ENCODE results near the gene STRIT1.

Gene STRIT1

GRCh38 chr3:155293516-155293915, at the start of gene STRIT1:
TSS of gene STRIT1 (minus strand) at chr3:155293683.
- DNase-seq = no peak

- DNase-seq = no peak
Observed at GRCh38 chr3:155342344-155342743, 48.9 kb upstream of the STRIT1 start.

GRCh38 chr3:155339052-155339451, 45.6 kb upstream of the STRIT1 start:
- DNase-seq = no peak

- no peak for DNase-seq
Observed at GRCh38 chr3:155335724-155336354, 42.4 kb upstream of the STRIT1 start.

- no peak for DNase-seq
Observed at GRCh38 chr3:155334914-155335723, 41.6 kb upstream of the STRIT1 start.

DNA sequence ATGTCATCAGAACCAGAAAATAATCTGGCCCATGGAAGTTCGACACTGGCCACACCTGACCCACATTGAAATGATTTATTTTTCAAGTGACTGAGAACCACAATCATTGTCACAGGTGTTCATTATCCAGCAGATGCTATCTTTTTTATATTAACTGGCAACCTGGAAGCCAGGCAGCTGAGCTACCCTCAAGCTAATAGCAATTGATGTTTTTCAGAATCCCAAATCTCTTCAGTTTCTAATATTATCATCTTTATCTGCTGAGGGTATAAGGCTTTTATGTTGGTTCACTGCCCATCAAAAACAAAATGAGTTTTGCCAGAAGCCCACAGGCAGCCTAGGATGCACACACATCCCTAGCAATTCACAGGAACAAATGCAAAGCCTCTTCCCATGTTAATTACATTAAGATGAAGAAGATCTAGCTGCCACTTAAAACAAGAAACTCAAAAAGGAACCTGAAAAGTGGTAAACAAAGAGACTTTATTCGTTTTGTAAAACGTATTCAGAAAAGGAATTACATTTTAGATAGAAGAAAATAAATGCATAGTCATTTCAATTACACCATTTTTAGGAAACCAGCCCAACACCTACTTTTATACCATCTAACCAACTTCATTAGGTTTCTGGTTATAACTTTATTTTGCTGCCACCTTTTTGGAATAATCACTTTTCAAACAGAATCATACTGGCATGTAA, 40.9 kb upstream of the STRIT1 start:
- DNase-seq = no peak

GRCh38 chr3:155332716-155333115, 39.2 kb upstream of the STRIT1 start:
- DNase-seq = no peak

DNA sequence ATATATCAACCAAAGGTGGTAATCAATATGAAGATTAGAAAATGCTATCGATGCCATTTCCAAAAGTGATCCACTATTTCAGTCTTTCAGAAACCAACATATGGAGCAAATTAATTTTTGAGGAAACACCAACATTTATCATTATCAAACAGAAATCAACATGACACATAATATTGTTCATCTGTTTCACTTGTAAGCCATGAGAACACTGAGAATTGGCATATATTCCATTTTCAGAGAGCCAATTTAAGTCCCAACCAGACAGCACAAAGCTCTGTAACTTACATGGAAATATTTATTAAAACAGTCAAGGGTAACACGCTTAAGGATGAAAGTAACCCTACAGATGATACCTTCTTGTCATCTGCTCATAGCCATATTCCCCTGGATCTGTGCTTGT, 37.6 kb upstream of the STRIT1 start:
- no peak for DNase-seq

DNA sequence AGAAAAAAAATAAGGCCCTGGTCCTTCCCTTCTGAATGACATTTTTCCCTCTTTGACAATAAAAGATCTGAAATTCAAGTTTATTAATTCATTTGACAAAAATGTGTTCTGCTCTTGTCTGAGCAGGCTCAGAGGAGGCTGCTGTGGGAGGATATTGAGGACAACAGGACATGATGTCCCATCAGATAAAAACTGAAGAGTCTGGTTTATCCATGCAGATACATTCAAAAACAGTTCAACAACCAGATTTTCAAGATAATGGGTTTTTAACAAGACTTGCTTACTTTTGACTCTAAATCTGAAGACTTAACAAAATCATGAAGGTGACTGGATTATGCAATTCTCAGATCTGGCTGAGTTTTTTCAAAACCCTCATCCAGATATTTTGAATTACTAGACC, 36.9 kb upstream of the STRIT1 start:
- no peak for DNase-seq

DNA sequence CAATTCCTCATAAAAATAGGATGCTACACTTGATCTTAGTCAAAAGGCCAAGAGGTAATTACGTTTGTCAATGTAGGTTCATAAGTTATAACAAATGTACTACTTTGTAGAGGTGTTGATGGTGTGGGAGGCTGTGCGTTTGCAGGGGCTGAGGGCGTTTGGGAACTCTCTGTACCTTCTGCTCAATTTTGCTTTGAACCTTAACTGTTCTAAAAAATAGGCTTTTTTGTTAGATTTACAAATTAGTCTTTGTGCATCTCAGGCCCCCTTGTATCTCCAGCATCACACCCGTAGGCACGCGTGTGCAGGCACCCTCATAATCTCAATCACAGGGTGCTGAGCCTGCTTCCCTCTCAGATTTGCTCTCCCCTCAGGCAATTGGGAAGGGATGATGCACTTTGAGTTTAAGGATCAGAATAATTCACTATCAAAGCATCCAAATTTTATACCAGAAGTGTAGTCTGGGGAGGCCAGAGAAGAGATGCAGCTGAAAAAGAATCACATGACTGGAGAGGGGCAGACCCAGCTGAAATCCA, 36.1 kb upstream of the STRIT1 start:
- no peak for DNase-seq

GRCh38 chr3:155327871-155328270, 34.4 kb upstream of the STRIT1 start:
- no peak for DNase-seq

DNA sequence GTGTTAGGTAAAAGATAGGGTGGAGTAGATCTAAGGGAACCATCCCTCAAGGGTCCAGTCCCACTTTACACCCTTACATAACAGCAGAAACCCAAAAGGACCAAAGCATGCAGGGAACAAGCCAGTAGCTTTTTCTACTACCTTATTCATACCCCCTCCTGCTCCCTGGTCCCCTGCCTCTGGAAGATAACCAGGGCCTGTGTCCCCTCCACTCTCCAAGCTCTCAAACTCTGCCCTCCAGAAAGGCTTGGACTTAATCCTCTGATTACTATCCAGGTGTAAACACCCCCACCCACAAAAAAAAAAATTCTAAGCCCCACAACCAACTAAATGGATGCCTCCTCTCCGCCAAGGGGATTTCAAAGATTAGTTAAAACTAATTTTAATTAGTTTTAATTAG, 33.9 kb upstream of the STRIT1 start:
- DNase-seq = no peak

DNA sequence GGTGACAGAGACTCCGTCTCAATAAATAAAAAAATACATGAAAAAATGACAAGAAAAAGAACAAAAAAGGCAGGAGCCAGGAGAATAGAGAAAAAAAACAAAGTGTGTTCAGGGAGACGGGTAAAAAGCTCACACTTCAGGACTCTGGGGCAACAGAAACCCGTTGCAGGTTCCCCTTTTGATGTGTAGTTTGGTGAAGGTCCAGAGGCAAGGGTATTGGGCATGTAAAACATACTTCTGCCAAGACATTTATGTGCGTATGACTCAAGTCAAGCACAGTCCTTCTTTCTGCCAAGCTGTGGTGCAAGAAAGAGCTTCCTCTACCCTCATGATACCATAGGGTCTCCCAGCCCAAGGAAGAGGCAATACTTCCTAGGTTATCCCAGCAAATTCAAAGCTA, 33.4 kb upstream of the STRIT1 start:
- DNase-seq = no peak

GRCh38 chr3:155326244-155326643, 32.8 kb upstream of the STRIT1 start:
- DNase-seq = no peak

- DNase-seq = no peak
Observed at GRCh38 chr3:155325263-155325835, 31.9 kb upstream of the STRIT1 start.

- no peak for DNase-seq
Observed at GRCh38 chr3:155323063-155323666, 29.7 kb upstream of the STRIT1 start.

DNA sequence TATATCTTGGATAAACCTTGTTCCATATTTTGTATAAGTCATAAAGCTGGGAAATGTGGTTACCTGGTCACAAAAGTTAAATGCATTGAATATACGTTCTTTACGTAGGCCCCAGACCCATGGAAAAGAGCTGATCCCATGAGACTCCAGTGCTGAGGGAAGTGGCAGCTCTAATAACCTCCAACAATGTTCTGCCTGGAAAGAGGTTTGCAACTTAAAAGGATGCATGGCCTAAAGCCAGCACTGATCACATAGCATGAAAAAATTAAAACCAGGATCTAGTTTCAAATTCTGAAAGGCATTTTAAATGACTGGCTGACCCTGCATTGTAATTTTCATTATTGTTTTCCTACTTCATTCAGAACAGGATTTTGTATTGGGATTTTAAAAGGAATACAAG, 27.9 kb upstream of the STRIT1 start:
- no peak for DNase-seq

- no peak for DNase-seq
Observed at GRCh38 chr3:155320934-155321333, 27.5 kb upstream of the STRIT1 start.

DNA sequence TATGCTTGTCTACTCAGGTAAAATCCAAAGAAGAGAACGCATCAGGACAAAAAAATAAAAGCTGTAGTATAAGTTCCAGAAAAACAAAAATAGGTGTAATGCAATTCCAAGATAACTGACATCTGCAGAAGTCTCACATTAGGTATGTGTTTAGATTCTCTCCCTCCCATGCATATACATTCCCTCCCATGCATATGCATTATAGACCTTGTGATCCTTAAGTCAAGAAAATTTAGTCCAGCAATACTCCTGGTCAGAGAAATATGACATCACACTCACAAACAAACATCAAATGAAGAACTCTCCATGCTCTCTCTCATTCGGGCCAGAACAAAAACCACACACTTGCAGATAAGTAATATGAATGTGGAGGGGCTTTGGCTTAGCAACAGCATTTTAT, 25.3 kb upstream of the STRIT1 start:
- DNase-seq = no peak

- no peak for DNase-seq
Observed at GRCh38 chr3:155317211-155317610, 23.7 kb upstream of the STRIT1 start.

DNA sequence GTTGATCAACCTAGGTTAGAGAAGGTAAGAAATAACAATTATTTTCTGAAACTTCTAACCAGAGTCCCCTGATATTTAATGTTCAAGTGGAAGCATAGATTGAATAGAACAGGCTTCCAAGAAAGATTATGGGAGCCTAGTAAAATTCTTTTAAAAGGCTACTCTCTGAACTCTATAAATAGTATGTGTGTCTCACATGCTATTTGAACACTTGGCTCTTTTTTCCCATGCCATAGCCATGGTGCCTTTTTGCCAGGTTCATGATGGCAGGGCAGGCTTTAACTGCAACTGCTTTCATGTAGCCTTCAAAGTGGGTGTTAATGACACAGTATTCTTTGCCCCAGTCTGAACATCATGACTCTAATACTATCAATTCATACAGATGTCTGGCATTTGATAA, 22.9 kb upstream of the STRIT1 start:
- no peak for DNase-seq

GRCh38 chr3:155313916-155314315, 20.4 kb upstream of the STRIT1 start:
- no peak for DNase-seq

DNA sequence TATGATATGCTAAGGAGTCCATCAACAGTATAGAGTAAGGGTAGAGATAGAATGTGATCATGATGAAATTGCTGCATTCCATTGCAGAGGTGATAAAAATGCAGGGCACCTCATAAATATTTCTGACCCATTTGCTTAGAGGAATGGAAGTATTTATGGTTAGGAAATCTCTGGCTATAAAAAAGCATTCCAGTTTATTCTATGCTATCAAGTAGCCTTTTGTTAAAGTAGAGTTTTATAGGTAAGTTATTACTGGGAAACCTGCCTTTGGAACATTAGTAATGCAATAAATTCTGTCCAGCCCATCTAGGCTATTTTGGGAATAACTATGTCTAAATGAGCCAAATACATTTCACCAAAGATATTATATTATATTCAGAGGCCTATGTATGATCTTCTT, 19.8 kb upstream of the STRIT1 start:
- DNase-seq = no peak
